ENCODE data around the gene DEPDC4.
"Not testable (repeated sequence)": the region's sequence is repeated elsewhere in the genome, so short reads cannot be mapped to it uniquely, and the experiment has no call there.

Gene DEPDC4

DNA sequence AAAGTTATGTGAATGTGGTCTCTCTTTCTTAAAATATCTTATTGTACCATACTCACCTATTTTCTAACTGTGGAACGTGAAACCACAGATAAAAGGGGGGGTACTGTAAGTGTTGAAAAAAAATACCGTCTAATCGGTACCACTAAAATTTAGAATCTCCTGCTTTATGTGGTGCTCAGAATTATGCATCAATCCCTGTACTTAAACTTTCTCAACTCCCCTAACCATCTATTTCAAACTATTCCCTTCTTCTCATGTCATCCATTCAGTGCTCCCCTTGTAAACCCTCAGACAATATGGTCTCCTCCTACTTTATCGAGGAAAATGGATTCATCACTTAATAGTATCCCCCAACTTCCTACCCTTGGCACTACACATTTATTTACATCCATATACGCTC is 23.7 kb downstream of the DEPDC4 start:
- no peak for TF ChIP-seq CTCF (conservative IDR thresholded peaks at IDR 0.05; ENCODE audit: low read depth, low read length)
- no peak overlapping the region for H3K4me3 ChIP-seq (ENCODE audit: low read depth, low read length)
- no peak for DNase-seq (ENCODE audit: low read depth)

GRCh38 chr12:100239589-100239988 is 27.3 kb downstream of the DEPDC4 start:
- TF ChIP-seq CTCF (conservative IDR thresholded peaks at IDR 0.05; ENCODE audit: low read depth, low read length) = no peak
- no peak for DNase-seq (ENCODE audit: low read depth)
- H3K4me3 ChIP-seq (ENCODE audit: low read depth, low read length) = no peak overlapping the region

DNA sequence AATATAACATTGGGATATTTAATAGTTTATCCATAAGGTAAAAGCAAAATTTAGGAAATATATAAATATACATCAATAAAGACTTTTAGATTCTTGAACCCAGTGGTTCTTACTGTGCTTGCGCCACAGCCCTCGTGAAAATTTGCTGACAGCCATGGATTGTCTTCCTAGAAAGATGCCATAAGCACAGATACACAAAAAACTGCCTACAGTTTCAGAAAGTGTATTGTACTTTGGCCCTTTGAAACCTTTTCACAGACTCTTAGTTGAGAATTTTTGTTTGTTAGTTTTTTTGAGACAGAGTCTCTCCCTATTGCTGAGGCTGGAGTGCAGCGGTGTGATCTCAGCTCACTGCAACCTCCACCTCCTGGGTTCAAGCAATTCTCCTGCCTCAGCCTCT is 28.1 kb downstream of the DEPDC4 start:
- no peak overlapping the region for H3K4me3 ChIP-seq (ENCODE audit: low read depth, low read length)
- no peak for TF ChIP-seq CTCF (conservative IDR thresholded peaks at IDR 0.05; ENCODE audit: low read depth, low read length)
- no peak for DNase-seq (ENCODE audit: low read depth)

- no peak overlapping the region for H3K4me3 ChIP-seq (ENCODE audit: low read depth, low read length)
- peak; percentile 75 for DNase-seq (ENCODE audit: low read depth)
- peak; percentile 76 for TF ChIP-seq CTCF (conservative IDR thresholded peaks at IDR 0.05; ENCODE audit: low read depth, low read length)
Measured at GRCh38 chr12:100234591-100235304, 32.1 kb downstream of the DEPDC4 start.

GRCh38 chr12:100234166-100234565 is 32.7 kb downstream of the DEPDC4 start:
- H3K4me3 ChIP-seq (ENCODE audit: low read depth, low read length) = no peak overlapping the region
- TF ChIP-seq CTCF (conservative IDR thresholded peaks at IDR 0.05; ENCODE audit: low read depth, low read length) = no peak
- DNase-seq (ENCODE audit: low read depth) = peak; percentile 54

DNA sequence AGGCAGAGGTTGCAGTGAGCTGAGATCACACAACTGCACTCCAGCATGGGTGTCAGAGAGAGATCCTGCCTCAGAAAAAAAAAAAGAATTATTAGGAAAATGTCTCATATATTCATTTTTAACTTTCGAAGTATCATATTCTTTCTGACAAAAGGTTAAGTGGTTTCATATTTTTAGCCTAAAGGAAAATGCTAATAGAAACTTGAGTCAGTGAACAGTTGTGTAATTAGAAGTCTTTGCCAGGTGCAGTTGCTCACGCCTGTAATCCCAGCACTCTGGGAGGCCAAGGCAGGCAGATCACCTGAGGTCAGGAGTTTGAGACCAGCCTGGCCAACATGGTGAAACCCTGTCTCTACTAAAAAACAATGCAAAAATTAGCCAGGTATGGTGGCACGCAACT is 35.0 kb downstream of the DEPDC4 start:
- H3K4me3 ChIP-seq (ENCODE audit: low read depth, low read length); DNase-seq (ENCODE audit: low read depth): not testable (repeated sequence)

GRCh38 chr12:100229876-100230275 is 37.0 kb downstream of the DEPDC4 start:
- TF ChIP-seq CTCF (conservative IDR thresholded peaks at IDR 0.05; ENCODE audit: low read depth, low read length) = no peak
- H3K4me3 ChIP-seq (ENCODE audit: low read depth, low read length) = no peak overlapping the region
- DNase-seq (ENCODE audit: low read depth) = no peak
